Naive thymus-derived CD8-positive, alpha-beta T cell (primary cell): Measurements from ENCODE around the gene ZNF467. TPM values are rescaled to one million over a fixed set of nuclear protein-coding genes. Genes with fewer than 3 reads are reported as not detected.

Experiments used
- ATAC-seq, 2 donors: fragments of 150-1000 bp; cut with Tn5 transposase in 1 of 2; sonication (Bioruptor Pico), chemical (Tn5 transposase) in 1 of 2; 1 replicate in 1 of 2; 2 replicates in 1 of 2; pipeline ENCODE4 v1.10.0; 2021; ENCODE audit warnings: mild to moderate bottlenecking in 2 of 2, moderate library complexity in 2 of 2
- POLR2A ChIA-PET: fragments of 350-600 bp; sonication (Branson Sonifier 250); formaldehyde crosslinking; loops from one replicate; lab custom pipeline; 2021; ENCODE audit warnings: antibody characterized with exemption; lab: Charles Lee
- DNase-seq, 10 donors: peaks; one replicate each; pipeline versions ENCODE4 v3.0.0 to v3.0.0-alpha.2; 2020 to 2022
- H3K27ac Mint-ChIP-seq, 10 donors: one replicate each; pipeline ENCODE4 v1.8.0; 2020 to 2022; ENCODE audit warnings: mild to moderate bottlenecking in 10 of 10, mixed read lengths in 10 of 10, moderate library complexity in 4 of 10, inconsistent platforms in 1 of 10
- H3K27me3 Mint-ChIP-seq, 5 donors: one replicate each; pipeline ENCODE4 v1.8.0; 2021 to 2022; ENCODE audit warnings: mixed read lengths in 5 of 5
- H3K36me3 Mint-ChIP-seq, 3 donors: one replicate each; pipeline ENCODE4 v1.8.0; 2020 to 2022; ENCODE audit warnings: mixed read lengths in 3 of 3, mild to moderate bottlenecking in 2 of 3, inconsistent platforms in 1 of 3
- H3K4me1 Mint-ChIP-seq, 4 donors: one replicate each; pipeline ENCODE4 v1.8.0; 2021 to 2022; ENCODE audit warnings: mixed read lengths in 4 of 4
- H3K4me3 Mint-ChIP-seq, 10 donors: one replicate each; pipeline ENCODE4 v1.8.0; 2020 to 2022; ENCODE audit warnings: mild to moderate bottlenecking in 10 of 10, mixed read lengths in 10 of 10, moderate library complexity in 6 of 10, inconsistent platforms in 1 of 10
- H3K9me3 Mint-ChIP-seq, 9 donors: one replicate each; pipeline ENCODE4 v1.8.0; 2020 to 2022; ENCODE audit warnings: mixed read lengths in 9 of 9, mild to moderate bottlenecking in 3 of 9, inconsistent platforms in 1 of 9, moderate library complexity in 1 of 9
- polyA plus RNA-seq, 3 donors: library from polyadenylated mRNA; unstranded; fragments of 300-500 nt; fragmentation: Illumina TruSeq; gene quantifications; one replicate each; pipeline ENCODE4 v1.2.3, GENCODE V29; 2021
- total RNA-seq, 8 experiments: library from RNA in 2 of 8; stranded (reverse) in 2 of 8; gene quantifications; one replicate each; pipeline ENCODE4 v1.2.3 and lab custom pipeline; 2021 to 2026

ZNF467 gene
- total RNA-seq (1 to 10 TPM in 1 of 2 experiments, under 1 TPM in 1; 0.88 to 2.0 TPM), polyA plus RNA-seq (1 to 10 TPM; 2.4 to 4.8 (median 4.4) TPM), total RNA-seq (lab: John Stamatoyannopoulos, UW) (0 to 3.6 (median 1.1) reads per million in 6 experiments)

GRCh38 chr7:149773446-149774236, at the start of gene ZNF467:
Gene ZNF467, minus strand, starts transcription at chr7:149773588. Its CDS starts 2,556 bp downstream, at chr7:149771032.
- Mint-ChIP-seq H3K4me1 (peaks cover 5 to 20% (median 12%) of the 10 kb centered on the region in 4 donors), H3K36me3 (no peaks in the 10 kb centered on the region), H3K4me3 (peak within 1 kb of the TSS; percentile 77 to 91 (median 86)), H3K9me3 (no peaks in the 10 kb centered on the region), H3K27ac (peak within 1 kb of the TSS in 6 of 10 donors; percentile 14 to 81 (median 32)), H3K27me3 (no peaks in the 10 kb centered on the region)
- DNase-seq = peak; percentile 32 to 78 (median 52)
- ATAC-seq = peak; percentile 38 to 45
- POLR2A ChIA-PET = interaction anchor here (0.6 to 1.1 kb wide), 2 partner anchors 25 to 152 kb away, joined by 3 to 4 read pairs; no protein-coding TSS in a partner anchor

GRCh38 chr7:149822353-149822943, 49.1 kb upstream of the ZNF467 start:
- POLR2A ChIA-PET = no interaction called here
- Mint-ChIP-seq H3K4me1 (peaks cover 0 to 13% (median 5%) of the 10 kb centered on the region in 4 donors), H3K27me3 (no peaks in the 10 kb centered on the region), H3K4me3 (no peak overlapping the region), H3K9me3 (no peaks in the 10 kb centered on the region), H3K36me3 (no peaks in the 10 kb centered on the region), H3K27ac (peak overlapping the region in 1 of 10 donors; percentile 59)
- peak in 1 of 10 donors; percentile 56 for DNase-seq
- no peak for ATAC-seq

GRCh38 chr7:149821191-149822148, 48.1 kb upstream of the ZNF467 start:
- Mint-ChIP-seq H3K4me3 (no peak overlapping the region), H3K27me3 (no peaks in the 10 kb centered on the region), H3K4me1 (peaks cover 0 to 11% (median 0%) of the 10 kb centered on the region in 4 donors), H3K9me3 (no peaks in the 10 kb centered on the region), H3K36me3 (no peaks in the 10 kb centered on the region), H3K27ac (no peak overlapping the region)
- ATAC-seq = no peak
- peak in 1 of 10 donors; percentile 42 for DNase-seq
- POLR2A ChIA-PET = no interaction called here

GRCh38 chr7:149820622-149821190, 47.3 kb upstream of the ZNF467 start:
- Mint-ChIP-seq H3K27ac (no peak overlapping the region), H3K9me3 (no peaks in the 10 kb centered on the region), H3K4me1 (peaks cover 0 to 11% (median 0%) of the 10 kb centered on the region in 4 donors), H3K27me3 (no peaks in the 10 kb centered on the region), H3K36me3 (no peaks in the 10 kb centered on the region), H3K4me3 (no peak overlapping the region)
- ATAC-seq (no peak), DNase-seq (peak in 1 of 10 donors; percentile 58)
- POLR2A ChIA-PET = no interaction called here

- no peaks in the 10 kb centered on the region for H3K36me3 Mint-ChIP-seq
- DNase-seq = peak in 1 of 10 donors; percentile 23
- H3K4me3 Mint-ChIP-seq = no peak overlapping the region
- H3K27me3 Mint-ChIP-seq = no peaks in the 10 kb centered on the region
- H3K27ac Mint-ChIP-seq = no peak overlapping the region
- H3K9me3 Mint-ChIP-seq = no peaks in the 10 kb centered on the region
- POLR2A ChIA-PET = no interaction called here
- peaks cover 0 to 11% (median 0%) of the 10 kb centered on the region in 4 donors for H3K4me1 Mint-ChIP-seq
- no peak for ATAC-seq
These were observed 46.6 kb upstream of the ZNF467 start for GRCh38 chr7:149819961-149820340.

GRCh38 chr7:149819141-149819960, 46.0 kb upstream of the ZNF467 start:
- Mint-ChIP-seq H3K36me3 (no peaks in the 10 kb centered on the region), H3K9me3 (no peaks in the 10 kb centered on the region), H3K27ac (no peak overlapping the region), H3K4me1 (peaks cover 0 to 11% (median 0%) of the 10 kb centered on the region in 4 donors), H3K4me3 (no peak overlapping the region), H3K27me3 (no peaks in the 10 kb centered on the region)
- POLR2A ChIA-PET = interaction anchor here (0.5 kb wide), 1 partner anchor 10 kb away, joined by 5 read pairs; no protein-coding TSS in a partner anchor
- ATAC-seq = no peak
- peak in 1 of 10 donors; percentile 58 for DNase-seq

GRCh38 chr7:149818536-149818840, 45.1 kb upstream of the ZNF467 start:
- POLR2A ChIA-PET = no interaction called here
- DNase-seq (no peak), ATAC-seq (no peak)
- Mint-ChIP-seq H3K27ac (no peak overlapping the region), H3K9me3 (no peaks in the 10 kb centered on the region), H3K27me3 (no peaks in the 10 kb centered on the region), H3K4me1 (peaks cover 0 to 17% (median 2%) of the 10 kb centered on the region in 4 donors), H3K36me3 (no peaks in the 10 kb centered on the region), H3K4me3 (no peak overlapping the region)

GRCh38 chr7:149817836-149818535, 44.6 kb upstream of the ZNF467 start:
- Mint-ChIP-seq H3K27me3 (no peaks in the 10 kb centered on the region), H3K4me1 (peaks cover 0 to 21% (median 6%) of the 10 kb centered on the region in 4 donors), H3K36me3 (no peaks in the 10 kb centered on the region), H3K9me3 (no peaks in the 10 kb centered on the region), H3K27ac (peak overlapping the region in 1 of 10 donors; percentile 59), H3K4me3 (no peak overlapping the region)
- POLR2A ChIA-PET = no interaction called here
- DNase-seq (peak in 1 of 10 donors; percentile 55), ATAC-seq (no peak)

GRCh38 chr7:149817301-149817771, 43.9 kb upstream of the ZNF467 start:
- Mint-ChIP-seq H3K27ac (no peak overlapping the region), H3K27me3 (no peaks in the 10 kb centered on the region), H3K9me3 (no peaks in the 10 kb centered on the region), H3K36me3 (no peaks in the 10 kb centered on the region), H3K4me1 (peaks cover 0 to 20% (median 9%) of the 10 kb centered on the region in 4 donors), H3K4me3 (no peak overlapping the region)
- POLR2A ChIA-PET = no interaction called here
- ATAC-seq = no peak
- peak in 1 of 10 donors; percentile 55 for DNase-seq

- Mint-ChIP-seq H3K4me3 (no peak overlapping the region), H3K27ac (no peak overlapping the region), H3K36me3 (no peaks in the 10 kb centered on the region), H3K27me3 (no peaks in the 10 kb centered on the region), H3K9me3 (no peaks in the 10 kb centered on the region), H3K4me1 (peaks cover 0 to 20% (median 9%) of the 10 kb centered on the region in 4 donors)
- POLR2A ChIA-PET = no interaction called here
- ATAC-seq (no peak), DNase-seq (peak in 1 of 10 donors; percentile 47)
These were observed 43.4 kb upstream of the ZNF467 start for GRCh38 chr7:149816794-149817193.

- H3K27me3 Mint-ChIP-seq = no peaks in the 10 kb centered on the region
- no peaks in the 10 kb centered on the region for H3K36me3 Mint-ChIP-seq
- H3K4me1 Mint-ChIP-seq = peaks cover 0 to 20% (median 9%) of the 10 kb centered on the region in 4 donors
- POLR2A ChIA-PET = no interaction called here
- no peak overlapping the region for H3K27ac Mint-ChIP-seq
- no peak for ATAC-seq
- H3K9me3 Mint-ChIP-seq = no peaks in the 10 kb centered on the region
- DNase-seq = no peak
- no peak overlapping the region for H3K4me3 Mint-ChIP-seq
These were observed 42.9 kb upstream of the ZNF467 start for GRCh38 chr7:149816267-149816751.
